Measurements from ENCODE around the gene HSPBP1.

- no peak for TF ChIP-seq GATA2 (IDR thresholded peaks at IDR 0.05; ENCODE audit: low read depth, low read length)
- no peak for TF ChIP-seq GATA3 (IDR thresholded peaks at IDR 0.05; ENCODE audit: low read depth, low read length)
Observed at GRCh38 chr19:55245236-55245904, 34.5 kb downstream of the HSPBP1 start.

All from SH-SY5Y (cell line).